ENCODE results near the gene LRRC4C.

GRCh38 chr11:40506226-40506625 lies 953.2 kb downstream of the LRRC4C start:
- TF ChIP-seq CTCF (IDR thresholded peaks at IDR 0.05; ENCODE audit: extremely low read depth in 1 of 2, insufficient read depth in 1 of 2, low read depth in 1 of 2, low read length in 2 of 2) (no peak), EZH2 (IDR thresholded peaks at IDR 0.05; ENCODE audit: borderline replicate concordance, low read depth, low read length, severe bottlenecking) (no peak), POLR2A (IDR thresholded peaks at IDR 0.05; ENCODE audit: low read depth, low read length) (no peak), POLR2AphosphoS5 (IDR thresholded peaks at IDR 0.05; ENCODE audit: insufficient read depth, low read depth, low read length) (no peak), JUN (IDR thresholded peaks at IDR 0.05; ENCODE audit: borderline replicate concordance, insufficient read depth, insufficient read length, low read depth) (no peak), FOS (IDR thresholded peaks at IDR 0.05; ENCODE audit: borderline replicate concordance, insufficient read depth, low read length) (no peak)
- TF ChIP-seq, protein P1, sequence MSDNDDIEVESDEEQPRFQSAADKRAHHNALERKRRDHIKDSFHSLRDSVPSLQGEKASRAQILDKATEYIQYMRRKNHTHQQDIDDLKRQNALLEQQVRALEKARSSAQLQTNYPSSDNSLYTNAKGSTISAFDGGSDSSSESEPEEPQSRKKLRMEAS (IDR thresholded peaks at IDR 0.05; ENCODE audit: insufficient read depth, insufficient read length), result no peak

Measured in endothelial cell of umbilical vein (primary cell).